Adipocyte (in vitro differentiated cells): ENCODE data around the gene ADAM30.
A peak's percentile ranks its signal among the peaks of the same experiment; 100 is the strongest.

ENCODE experiments used
- DNase-seq: peaks from one replicate; pipeline ENCODE4 v3.0.0-alpha.2; 2015; ENCODE audit warnings: low read depth
- H3K27me3 ChIP-seq: replicated peaks from 2 replicates; pipeline ENCODE4 v1.7.0; 2013; ENCODE audit warnings: mild to moderate bottlenecking, low read length, moderate library complexity; ENCODE audit not compliant: control insufficient read depth, insufficient read depth
- H3K36me3 ChIP-seq: 2 replicates; pipeline ENCODE4 v1.7.0; 2013; ENCODE audit warnings: low read length, mild to moderate bottlenecking, moderate library complexity; ENCODE audit not compliant: control insufficient read depth, insufficient read depth, severe bottlenecking
- H3K4me1 ChIP-seq: 2 replicates; pipeline ENCODE4 v1.7.0; 2013; ENCODE audit warnings: mild to moderate bottlenecking, low read length, moderate library complexity; ENCODE audit not compliant: control insufficient read depth, insufficient read depth
- H3K4me3 ChIP-seq: 2 replicates; pipeline ENCODE4 v1.7.0; 2013; ENCODE audit warnings: mild to moderate bottlenecking, low read length, moderate library complexity
- H3K9ac ChIP-seq: 2 replicates; pipeline ENCODE4 v1.7.0; 2013; ENCODE audit warnings: mild to moderate bottlenecking, low read length, moderate library complexity
- H3K9me3 ChIP-seq: 2 replicates; pipeline ENCODE4 v1.7.0; 2013; ENCODE audit warnings: mild to moderate bottlenecking, low read length, moderate library complexity; ENCODE audit not compliant: control insufficient read depth

The ADAM30 gene

DNA sequence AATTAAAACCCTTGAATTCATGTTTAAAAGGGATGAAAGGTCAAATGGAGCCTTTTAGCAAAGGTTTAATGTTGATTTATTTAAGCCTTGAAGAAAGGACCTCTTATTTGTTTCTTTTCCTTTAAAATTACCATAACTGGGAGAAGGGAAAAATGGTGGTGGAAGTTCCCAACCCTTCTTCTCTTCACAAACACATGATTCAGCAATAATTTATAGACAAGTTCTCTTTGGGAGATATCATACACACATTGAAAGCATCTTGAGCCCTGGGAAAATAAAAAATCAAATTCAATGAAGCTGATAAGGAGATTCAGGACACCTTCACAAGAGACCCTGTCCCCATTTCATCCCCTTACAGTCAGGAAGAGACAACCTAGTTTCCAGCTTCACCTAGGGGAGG is 8.9 kb downstream of the ADAM30 start:
- Histone ChIP-seq H3K36me3 (no peaks in the 10 kb centered on the region), H3K4me1 (peaks cover 20% of the 10 kb centered on the region), H3K9ac (no peak overlapping the region), H3K9me3 (no peaks in the 10 kb centered on the region), H3K27me3 (no peaks in the 10 kb centered on the region), H3K4me3 (no peak overlapping the region)
- no peak for DNase-seq

- Histone ChIP-seq H3K4me1 (peaks cover 23% of the 10 kb centered on the region), H3K9me3 (no peaks in the 10 kb centered on the region), H3K27me3 (no peaks in the 10 kb centered on the region), H3K36me3 (no peaks in the 10 kb centered on the region), H3K9ac (no peak overlapping the region), H3K4me3 (no peak overlapping the region)
- DNase-seq = peak; percentile 55
Observed at GRCh38 chr1:119885903-119886783, 10.2 kb downstream of the ADAM30 start.

DNA sequence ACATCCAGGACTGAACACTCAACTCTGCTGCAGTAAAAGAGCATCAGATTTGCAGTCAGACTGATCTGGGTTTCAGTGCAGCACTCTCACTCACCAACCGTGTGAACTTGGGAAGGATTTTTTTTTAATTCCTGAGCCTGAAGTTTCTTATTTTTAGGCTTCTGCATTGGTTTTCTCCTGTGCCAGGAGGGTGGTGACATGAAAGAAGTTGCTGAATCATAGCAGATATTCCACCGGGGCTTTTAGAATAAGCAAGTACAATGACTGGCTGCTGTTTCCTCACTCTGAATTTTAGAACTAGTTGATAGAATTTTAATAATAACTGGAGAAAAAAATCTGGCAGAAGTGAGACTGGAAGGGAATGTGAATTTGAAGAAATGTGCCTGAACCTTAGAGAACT is 11.6 kb downstream of the ADAM30 start:
- no peak overlapping the region for H3K9ac ChIP-seq
- peaks cover 23% of the 10 kb centered on the region for H3K4me1 ChIP-seq
- H3K36me3 ChIP-seq = no peaks in the 10 kb centered on the region
- no peaks in the 10 kb centered on the region for H3K27me3 ChIP-seq
- no peak overlapping the region for H3K4me3 ChIP-seq
- DNase-seq = peak; percentile 40
- no peaks in the 10 kb centered on the region for H3K9me3 ChIP-seq

DNA sequence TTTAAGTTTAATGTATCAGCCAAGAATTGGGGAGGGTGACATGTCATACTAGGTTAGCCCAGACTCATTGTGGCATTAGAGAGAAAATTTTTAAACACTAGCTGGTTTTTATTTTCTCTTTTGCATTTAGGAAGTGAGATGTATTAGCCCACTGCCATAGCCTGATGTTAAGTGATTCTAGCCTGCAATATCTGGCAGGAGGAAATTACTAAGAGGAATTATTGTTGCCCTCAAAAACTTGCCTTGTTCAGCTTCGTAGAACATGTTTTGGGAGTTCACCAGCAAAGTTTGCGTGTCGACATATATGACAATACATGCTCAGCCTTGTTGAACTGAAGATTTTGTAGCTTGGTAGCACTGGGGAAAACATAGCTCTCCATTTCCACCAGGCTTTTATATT is 12.5 kb downstream of the ADAM30 start:
- Histone ChIP-seq H3K4me3 (no peak overlapping the region), H3K4me1 (peaks cover 23% of the 10 kb centered on the region), H3K9ac (no peak overlapping the region), H3K36me3 (no peaks in the 10 kb centered on the region), H3K9me3 (no peaks in the 10 kb centered on the region), H3K27me3 (no peaks in the 10 kb centered on the region)
- DNase-seq = no peak

GRCh38 chr1:119882132-119883049 is 13.9 kb downstream of the ADAM30 start:
- Histone ChIP-seq H3K27me3 (no peaks in the 10 kb centered on the region), H3K9me3 (no peaks in the 10 kb centered on the region), H3K36me3 (no peaks in the 10 kb centered on the region), H3K9ac (no peak overlapping the region), H3K4me1 (peaks cover 23% of the 10 kb centered on the region), H3K4me3 (peak overlapping the region; percentile 4)
- DNase-seq = no peak

GRCh38 chr1:119879510-119880434 is 16.5 kb downstream of the ADAM30 start:
- Histone ChIP-seq H3K9me3 (no peaks in the 10 kb centered on the region), H3K36me3 (no peaks in the 10 kb centered on the region), H3K9ac (no peak overlapping the region), H3K27me3 (no peaks in the 10 kb centered on the region), H3K4me3 (no peak overlapping the region), H3K4me1 (peaks cover 16% of the 10 kb centered on the region)
- DNase-seq = no peak

DNA sequence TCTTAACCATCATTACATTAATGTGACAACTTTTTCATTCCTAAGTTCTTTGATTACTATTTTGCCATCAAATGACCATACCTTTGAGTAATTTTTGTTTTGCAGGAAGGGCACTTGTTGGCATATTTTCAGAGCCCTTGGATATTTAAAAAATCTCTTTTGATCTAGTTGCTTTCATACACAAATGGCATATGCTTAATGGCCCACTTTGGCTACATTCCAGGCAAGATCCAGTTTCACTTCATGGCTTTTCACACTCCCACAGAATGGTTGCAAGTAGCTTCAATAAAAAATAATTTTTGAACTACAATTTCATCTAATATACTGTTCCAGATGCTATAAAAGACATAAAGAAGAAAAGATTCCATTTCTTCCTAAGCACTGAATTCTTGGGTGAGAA is 18.1 kb downstream of the ADAM30 start:
- Histone ChIP-seq H3K4me3 (no peak overlapping the region), H3K4me1 (peaks cover 24% of the 10 kb centered on the region), H3K9me3 (no peaks in the 10 kb centered on the region), H3K36me3 (no peaks in the 10 kb centered on the region), H3K27me3 (no peaks in the 10 kb centered on the region), H3K9ac (no peak overlapping the region)
- no peak for DNase-seq

DNA sequence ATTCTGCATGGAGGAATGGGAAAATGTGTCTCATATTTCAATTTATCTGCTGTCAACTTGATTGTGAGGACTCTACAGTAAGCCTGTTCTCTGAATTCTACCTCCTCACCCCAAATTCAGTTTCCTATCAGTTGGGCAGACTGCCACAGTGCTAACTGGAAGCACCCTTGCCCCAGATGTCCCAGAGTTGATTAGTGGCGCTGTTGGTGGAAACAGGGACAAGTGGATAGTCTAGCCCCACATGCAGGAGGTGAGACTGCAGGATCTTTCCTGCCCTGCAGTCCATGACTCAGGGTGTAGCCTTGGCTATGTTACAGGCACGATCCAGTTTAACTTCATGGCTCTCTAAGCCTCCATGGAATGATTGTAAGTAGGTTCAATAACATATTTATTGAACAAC is 22.1 kb downstream of the ADAM30 start:
- Histone ChIP-seq H3K36me3 (no peaks in the 10 kb centered on the region), H3K4me3 (no peak overlapping the region), H3K9me3 (no peaks in the 10 kb centered on the region), H3K4me1 (peaks cover 24% of the 10 kb centered on the region), H3K27me3 (no peaks in the 10 kb centered on the region), H3K9ac (no peak overlapping the region)
- DNase-seq = no peak

GRCh38 chr1:119873135-119874015 is 22.9 kb downstream of the ADAM30 start:
- peak; percentile 53 for DNase-seq
- Histone ChIP-seq H3K27me3 (no peaks in the 10 kb centered on the region), H3K9ac (no peak overlapping the region), H3K4me3 (no peak overlapping the region), H3K4me1 (peaks cover 24% of the 10 kb centered on the region), H3K36me3 (no peaks in the 10 kb centered on the region), H3K9me3 (no peaks in the 10 kb centered on the region)

GRCh38 chr1:119871881-119872280 is 24.4 kb downstream of the ADAM30 start:
- Histone ChIP-seq H3K36me3 (no peaks in the 10 kb centered on the region), H3K9me3 (no peaks in the 10 kb centered on the region), H3K4me3 (no peak overlapping the region), H3K9ac (no peak overlapping the region), H3K27me3 (no peaks in the 10 kb centered on the region), H3K4me1 (peaks cover 24% of the 10 kb centered on the region)
- no peak for DNase-seq
